Iris pigment epithelial cell (primary cell): ENCODE data around the gene TMEM204.
"Not testable (repeated sequence)": the region's sequence is repeated elsewhere in the genome, so short reads cannot be mapped to it uniquely, and the experiment has no call there.

Experiments used
- DNase-seq: peaks from one replicate; pipeline ENCODE4 v3.0.0-alpha.2; 2011; ENCODE audit warnings: low read depth

TMEM204 gene

GRCh38 chr16:1592446-1592845, 59.0 kb downstream of the TMEM204 start:
- no peak for DNase-seq

GRCh38 chr16:1595511-1595910, 62.0 kb downstream of the TMEM204 start:
- not testable (repeated sequence) for DNase-seq

- DNase-seq, result no peak
Measured at GRCh38 chr16:1596516-1596915, 63.0 kb downstream of the TMEM204 start.

DNA sequence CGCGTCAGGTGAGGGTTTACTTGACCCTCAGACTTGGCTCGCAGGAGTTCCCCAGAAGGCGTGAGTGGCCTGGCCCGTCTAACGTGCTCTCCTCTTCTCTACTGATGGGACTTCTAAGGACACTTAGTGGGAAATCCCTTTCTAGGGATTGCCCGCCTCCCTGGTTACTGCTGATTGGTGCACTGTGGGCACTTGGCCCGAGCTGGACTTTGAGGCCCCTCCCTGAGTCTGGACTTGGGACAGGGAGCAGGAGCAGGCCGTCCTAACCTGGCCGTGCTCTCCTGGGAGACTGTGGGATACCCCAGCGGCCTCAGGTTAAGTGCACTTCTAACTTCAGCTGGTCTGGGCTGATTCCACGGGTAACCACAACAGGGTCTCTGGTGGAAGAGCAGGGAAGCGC, 63.7 kb downstream of the TMEM204 start:
- DNase-seq, result no peak

- no peak for DNase-seq
Measured at GRCh38 chr16:1601031-1601430, 67.6 kb downstream of the TMEM204 start.

GRCh38 chr16:1601489-1601888, 68.0 kb downstream of the TMEM204 start:
- DNase-seq, result no peak

DNA sequence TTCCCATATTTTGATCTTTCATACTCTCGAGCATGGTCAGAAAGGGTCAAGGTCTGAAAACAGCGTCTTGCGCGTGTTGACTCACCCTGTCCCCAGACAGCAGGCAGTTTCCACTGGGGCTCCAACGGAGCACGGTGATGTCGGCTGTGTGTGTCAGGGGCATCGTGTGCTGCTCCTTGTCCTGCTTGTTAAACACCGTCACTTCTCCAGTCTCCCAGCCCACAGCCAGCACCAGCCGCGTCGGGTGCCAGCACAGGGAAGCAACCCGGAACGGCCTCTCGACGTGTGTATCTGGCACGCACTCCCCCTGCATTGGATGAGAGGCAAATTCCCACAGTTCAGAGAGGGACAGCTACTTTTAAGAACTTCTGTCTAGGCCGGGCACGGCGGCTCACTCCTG, 68.8 kb downstream of the TMEM204 start:
- no peak for DNase-seq
